Mammary microvascular endothelial cell (primary cell): ENCODE measurements around the gene RNGTT. TPM values are rescaled to one million over a fixed set of nuclear protein-coding genes. Genes with fewer than 3 reads are reported as not detected.

Source experiments
- total RNA-seq: library from RNA; depleted of rRNA; stranded (reverse); fragments of >200 nt; gene quantifications from 2 replicates; pipeline ENCODE4 v1.2.3, GENCODE V29; 2015

Gene RNGTT
- total RNA-seq, result 16.3 and 16.8 TPM in 2 replicates

DNA sequence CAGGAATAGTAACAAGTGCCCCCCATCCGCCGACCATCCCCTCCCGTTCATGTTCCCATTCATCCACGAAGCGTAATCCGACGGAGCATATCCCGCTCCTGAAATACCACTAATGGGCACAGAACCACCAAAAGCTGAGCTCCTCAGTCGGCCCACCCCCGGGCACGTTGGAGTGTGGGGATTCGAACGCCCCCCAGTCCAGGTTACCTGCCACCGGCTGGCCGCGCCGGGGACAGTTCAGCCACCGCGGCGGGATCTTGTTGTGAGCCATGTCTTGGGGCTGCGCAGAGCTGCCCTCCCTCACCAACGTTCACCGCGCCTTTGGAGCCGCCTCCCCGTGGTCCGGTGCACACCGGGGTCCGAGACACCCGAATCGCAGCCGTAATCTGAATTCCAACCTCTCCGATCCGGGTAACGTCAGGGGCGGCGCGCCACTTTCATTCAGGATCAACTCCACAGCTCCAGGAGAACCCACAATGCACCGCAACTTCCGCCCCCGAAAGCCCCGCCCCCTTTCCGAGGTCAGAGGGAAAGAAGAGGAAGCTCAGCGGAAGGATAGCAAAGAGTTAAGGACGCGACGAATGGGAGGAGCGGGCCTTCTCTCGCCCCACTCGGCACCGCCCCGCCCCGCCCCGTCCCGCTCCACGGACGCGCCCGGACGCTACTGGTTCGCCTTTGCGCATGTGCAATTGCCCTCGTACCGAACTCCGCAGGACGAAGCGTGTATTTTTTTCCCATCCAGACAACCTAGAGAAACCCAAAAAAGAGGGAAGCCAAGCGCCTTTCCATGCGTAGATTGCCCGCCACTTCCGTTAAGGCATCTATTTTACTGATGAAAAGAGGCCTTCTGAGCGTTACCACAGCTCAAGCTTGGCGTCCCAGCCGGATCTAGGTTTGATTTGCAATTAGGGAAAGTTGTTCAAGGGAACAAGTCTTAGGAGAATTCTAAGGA is at the start of gene RNGTT:
RNGTT (minus strand) TSS at position 480 of the 952 bp plus-strand sequence; CDS start at position 271, 209 bp downstream.

Other genes with a start within 250 kb of the RNGTT start
- 44.6 and 44.7 TPM in 2 replicates for gene PNRC1, start 117.1 kb upstream of the RNGTT start, total RNA-seq
- 0.10 and 0.13 TPM in 2 replicates for gene SRSF12, start 154.5 kb upstream of the RNGTT start, total RNA-seq
- gene PM20D2, start 182.4 kb upstream of the RNGTT start, total RNA-seq, result 19.1 and 19.9 TPM in 2 replicates